ENCODE data around the gene BHMT. TPM values are rescaled to one million over a fixed set of nuclear protein-coding genes. Genes with fewer than 3 reads are reported as not detected.

The BHMT gene
- total and polyA plus RNA-seq, 2 of the 4 experiments (the other 2 are of a cell fraction), result not detected

GRCh38 chr5:79081779-79082178 lies 29.8 kb upstream of the BHMT start:
- H2BK20ac ChIP-seq (ENCODE audit: low read depth, low read length), result no peak overlapping the region
- no peak overlapping the region for H3K27ac ChIP-seq (ENCODE audit: insufficient read depth, low read length)
- no peaks in the 10 kb centered on the region for H3K9me3 ChIP-seq (ENCODE audit: control insufficient read depth, insufficient read depth, low read length)
- H3K14ac ChIP-seq (replicated peaks; ENCODE audit: low read depth, low read length), result no peak overlapping the region
- no peak for TF ChIP-seq CHD1 (IDR thresholded peaks at IDR 0.05; ENCODE audit: low read depth, low read length)
- no peak for TF ChIP-seq SMC3 (IDR thresholded peaks at IDR 0.05; ENCODE audit: low read depth, low read length)
- TF ChIP-seq FOS (IDR thresholded peaks at IDR 0.05; ENCODE audit: low read depth, low read length), result no peak
- TF ChIP-seq MXI1 (IDR thresholded peaks at IDR 0.05; ENCODE audit: borderline replicate concordance, low read depth, low read length), result no peak
- TF ChIP-seq USF2 (IDR thresholded peaks at IDR 0.05; ENCODE audit: low read depth, low read length), result no peak
- no peak for TF ChIP-seq MAFK (IDR thresholded peaks at IDR 0.05; ENCODE audit: low read depth, low read length)
- TF ChIP-seq RCOR1 (IDR thresholded peaks at IDR 0.05; ENCODE audit: insufficient replicate concordance, low read length), result no peak
- TF ChIP-seq CTCF (conservative IDR thresholded peaks at IDR 0.05; ENCODE audit: low read depth, low read length), result no peak
- TF ChIP-seq RAD21 (IDR thresholded peaks at IDR 0.05; ENCODE audit: low read length), result no peak
- no peak for TF ChIP-seq NFE2L2 (IDR thresholded peaks at IDR 0.05; ENCODE audit: low read depth, low read length)
- no peak for TF ChIP-seq POLR2A (IDR thresholded peaks at IDR 0.05; ENCODE audit: low read depth, low read length)
- no peak for TF ChIP-seq MAZ (IDR thresholded peaks at IDR 0.05; ENCODE audit: borderline replicate concordance, low read depth, low read length)
- no peak for TF ChIP-seq BHLHE40 (IDR thresholded peaks at IDR 0.05; ENCODE audit: low read depth, low read length)
- no peak for TF ChIP-seq ELK1 (IDR thresholded peaks at IDR 0.05; ENCODE audit: borderline replicate concordance, low read depth, low read length)
- no peak overlapping the region for H3K18ac ChIP-seq (ENCODE audit: low read depth, low read length)
- H3K4me1 ChIP-seq (ENCODE audit: control insufficient read depth, insufficient read depth, low read length), result 0 out of 2 replicates have a peak, but pooled peaks cover 2% of the 10 kb centered on the region
- 88% methylated on average over 1 of the region's 5 CpGs; no CpG with 5 or more reads in 1 of the 2 experiments for WGBS, 2 experiments (ENCODE audit: extremely low coverage in 2 of 2, insufficient read length in 1 of 2)
- H3K23ac ChIP-seq (ENCODE audit: low read depth, low read length), result no peak overlapping the region
- no peak overlapping the region for H3K9ac ChIP-seq (ENCODE audit: low read depth, low read length)
- no peaks in the 10 kb centered on the region for H3K79me1 ChIP-seq (ENCODE audit: low read depth in 1 of 2, low read length in 2 of 2)
- no peak overlapping the region for H2BK5ac ChIP-seq (ENCODE audit: low read depth, low read length, poor library complexity, severe bottlenecking)
- no peak overlapping the region for H2AK9ac ChIP-seq (replicated peaks; ENCODE audit: low read depth, low read length, poor library complexity)
- dilution Hi-C loops (cut with HindIII; ENCODE audit: low sequenced_read_pairs, unreplicated experiment), result no loop called here
- H4K8ac ChIP-seq (ENCODE audit: low read depth in 2 of 2, low read length in 2 of 2), result no peak overlapping the region
- no peak overlapping the region for H4K5ac ChIP-seq (ENCODE audit: low read depth, low read length)
- DNase-seq, result no peak
- ATAC-seq (ENCODE audit: low read depth), result no peak; the same call in 1 of the 2 replicates
- no peak overlapping the region for H3K56ac ChIP-seq (ENCODE audit: extremely low read depth, insufficient read depth, low read length)
- no peak overlapping the region for H3K4me3 ChIP-seq (ENCODE audit: insufficient read depth, low read depth, low read length)
- H3K4ac ChIP-seq (ENCODE audit: low read depth, low read length), result no peak overlapping the region
- H2BK120ac ChIP-seq (ENCODE audit: low read depth, low read length), result no peak overlapping the region
- intact Hi-C loops (cut with micrococcal nuclease), result no loop called here
- H2AFZ ChIP-seq (replicated peaks; ENCODE audit: low read length, poor library complexity), result no peak overlapping the region
- no peak overlapping the region for H3K4me2 ChIP-seq (ENCODE audit: low read depth, low read length)
- H3K36me3 ChIP-seq (ENCODE audit: control insufficient read depth, insufficient read depth, low read length), result no peaks in the 10 kb centered on the region
- no peaks in the 10 kb centered on the region for H3K9me1 ChIP-seq (ENCODE audit: insufficient read depth, low read length)
- no peaks in the 10 kb centered on the region for H4K20me1 ChIP-seq (ENCODE audit: insufficient read depth, low read length)
- H3K27me3 ChIP-seq (ENCODE audit: control insufficient read depth, insufficient read depth, low read length), result no peaks in the 10 kb centered on the region
- in situ Hi-C loops (cut with MboI; ENCODE audit: low sequenced_read_pairs), result no loop called here
- BruUV-seq (replicated peaks), result no TSS peak
- ChIA-PET POLR2A (ENCODE audit: unreplicated experiment) (no interaction called here), CTCF (no interaction called here)
- H4K91ac ChIP-seq (ENCODE audit: insufficient read depth, low read depth, low read length), result no peak overlapping the region
- H2AK5ac ChIP-seq (ENCODE audit: low read depth, low read length), result no peak overlapping the region
- H2BK15ac ChIP-seq (ENCODE audit: low read depth, low read length), result no peak overlapping the region

Data from IMR-90 (cell line).